Heart left ventricle (tissue), 16 donors: ENCODE measurements around the gene UNC13C. TPM values are rescaled to one million over a fixed set of nuclear protein-coding genes. Genes with fewer than 3 reads are reported as not detected.

Experiments
- ATAC-seq, 4 donors: fragments of 200-7000 bp; cut with Tn5 transposase; one replicate each; pipeline ENCODE4 v1.9.1; 2020 to 2022; ENCODE audit warnings: moderate library complexity in 4 of 4, mild to moderate bottlenecking in 3 of 4, moderate number of reproducible peaks in 1 of 4
- DNase-seq, 5 donors: peaks; one replicate each; pipeline ENCODE4 v3.0.0-alpha.2; 2020
- H3K27ac ChIP-seq, 12 donors: fragments of 200-600 bp; sonication (generic) in 4 of 12; one replicate each; pipeline versions ENCODE4 v1.5.0 to v1.8.0; 2016 to 2022; ENCODE audit warnings: mild to moderate bottlenecking in 2 of 12
- H3K27me3 ChIP-seq, 9 donors: fragments of 200-600 bp; sonication (generic) in 2 of 9; one replicate each; pipeline versions ENCODE4 v1.5.1 to v1.8.0; 2016 to 2022; ENCODE audit warnings: mild to moderate bottlenecking in 3 of 9
- H3K36me3 ChIP-seq, 9 donors: fragments of 200-600 bp; sonication (generic) in 2 of 9; one replicate each; pipeline versions ENCODE4 v1.5.0 to v1.8.0; 2018 to 2022; ENCODE audit warnings: mild to moderate bottlenecking in 2 of 9
- H3K4me1 ChIP-seq, 12 donors: fragments of 200-600 bp; sonication (generic) in 4 of 12; one replicate each; pipeline versions ENCODE4 v1.5.0 to v1.8.0; 2016 to 2022; ENCODE audit warnings: mild to moderate bottlenecking in 3 of 12
- H3K4me3 ChIP-seq, 12 donors: fragments of 200-600 bp; sonication (generic) in 4 of 12; one replicate each; pipeline versions ENCODE4 v1.5.0 to v1.8.0; 2017 to 2022; ENCODE audit warnings: mild to moderate bottlenecking in 9 of 12, moderate library complexity in 4 of 12
- H3K9me3 ChIP-seq, 12 donors: fragments of 200-600 bp; sonication (generic) in 4 of 12; one replicate each; pipeline versions ENCODE4 v1.5.0 to v1.8.0; 2016 to 2022; ENCODE audit warnings: mild to moderate bottlenecking in 1 of 12
- POLR2A ChIP-seq, 2 donors: fragments of 450-650 bp; IDR thresholded peaks; one replicate each; pipeline ENCODE4 v1.6.1; 2017; ENCODE audit warnings: antibody characterized with exemption in 2 of 2, mild to moderate bottlenecking in 2 of 2, moderate library complexity in 2 of 2
- WGBS, 4 donors: extraction: QIAGEN DNeasy Blood & Tissue Kit in 2 of 4; methylation state at CpG; one replicate each; pipeline versions ENCODE4 v1.1.5 to v1.1.7; 2013 to 2018; 5-methylcytosine and 5-hydroxymethylcytosine counted together
- intact Hi-C, 10 donors: fragments of 100-400 bp; cut with DNase I; formaldehyde crosslinking; loops; one replicate each; pipeline versions ENCODE4 v1.11.1 to v1.14.2; 2022
- polyA plus RNA-seq, 2 donors: library from polyadenylated mRNA; stranded (reverse); fragments of 200-250 nt; gene quantifications; one replicate each; pipeline ENCODE4 v1.2.3, GENCODE V29; 2013
- total RNA-seq, 9 donors: library from RNA; depleted of rRNA in 2 of 9; stranded (reverse); fragments of >200 nt in 2 of 9; fragmentation: NEBNext Ultra II Directional in 3 of 9; extraction: Animal tissue kit (Norgen Biotek cat#: 25700) in 3 of 9; gene quantifications; one replicate each; pipeline versions ENCODE4 v1.1.0 to v1.2.4, GENCODE V29; 2016 to 2023
- TF ChIP-seq, protein P1 (sequence below), 12 donors: fragments of 200-600 bp; sonication (generic) in 4 of 12; IDR thresholded peaks; one replicate each; pipeline versions ENCODE4 v1.5.0 to v1.8.0; 2018 to 2022; ENCODE audit warnings: antibody characterized with exemption in 12 of 12, mild to moderate bottlenecking in 5 of 12
- donor health status: ischemic (EF 13 %, LVEDD 7.1; RV severe dilation, severe dysfunction).
- donor health status: healthy with polysubstance abuse.
- donor health status: DM: no; HTN: yes; CAD: no.
- donor health status: DM: no; HTN: no; CAD: no.
- donor health status: ischemic (EF 25% LVEDD 6.9; RV normal size, moderate dysfunction).
- donor health status: ischemic (EF 25% LVEDD 5.7; RV mildly dilated, moderate dysfunction).
- donor health status: healthy.
- donor health status: DM: yes; HTN: yes; CAD: no.
- donor health status: ischemic (EF 35%, LVEDD 5.7; RV mildly dilated, moderate dysfunction).
- donor health status: nonischemic (EF 11% LVEDD 7.7; RV severe dilation, severe dysfunction).
- donor health status: DM: yes; HTN: yes; CAD: no.
- donor health status: PGD.
- donor health status: ischemic (EF 29% LVEDD 5.4; RV normal size, mild dysfunction).
- donor health status: nonischemic (EF 23%, LVEDD 6.1; RV moderate dilation, normal function).

Gene UNC13C
- total and polyA plus RNA-seq, 11 donors: 0.07 to 0.71 (median 0.39) TPM; not detected in 5

DNA sequence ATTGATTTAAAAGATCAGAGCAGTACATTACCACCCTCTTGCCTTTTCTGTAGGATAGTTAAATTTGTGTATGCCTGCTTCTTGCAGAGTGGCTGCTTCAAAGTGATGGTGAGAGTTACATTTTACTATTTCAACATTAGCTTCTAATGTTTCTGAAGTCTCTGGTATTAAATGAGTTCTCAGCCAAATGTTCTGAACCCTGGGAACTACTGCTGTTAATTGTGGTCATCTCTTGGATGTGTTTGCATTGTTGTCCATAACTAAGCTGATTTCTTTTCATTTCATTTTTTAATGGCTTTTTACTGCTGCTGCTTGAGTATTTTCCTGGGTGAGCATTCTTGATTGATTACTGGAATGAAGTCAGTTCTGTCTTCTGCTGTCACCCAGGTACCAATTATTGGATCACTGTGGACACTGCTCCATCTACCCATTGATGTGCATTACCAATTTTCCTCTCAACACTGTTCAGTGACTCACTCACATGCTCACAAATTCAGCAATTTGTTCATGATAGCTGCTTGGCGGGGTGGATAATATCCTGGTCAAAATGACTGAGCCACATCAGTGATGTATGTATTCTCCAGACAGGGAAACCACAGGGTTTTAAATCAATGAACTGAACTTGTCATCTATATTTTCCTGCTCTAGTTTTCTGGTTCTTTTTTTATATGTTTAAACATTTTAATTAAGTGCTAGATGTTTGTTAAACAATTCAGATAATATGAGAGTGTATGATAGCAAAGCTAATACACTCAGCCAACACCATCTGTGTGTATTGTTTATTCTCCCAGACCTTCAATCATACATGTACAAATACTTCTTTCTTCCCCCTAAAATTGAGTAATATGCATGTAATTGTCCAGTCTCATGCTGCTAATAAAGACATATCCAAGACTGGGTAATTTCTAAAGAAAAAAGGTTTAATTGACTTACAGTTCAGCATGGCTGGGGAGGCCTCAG, 630.9 kb downstream of the UNC13C start:
- no peak for ATAC-seq
- Histone ChIP-seq H3K9me3 (no peaks in the 10 kb centered on the region), H3K36me3 (no peaks in the 10 kb centered on the region), H3K27me3 (no peaks in the 10 kb centered on the region), H3K27ac (no peak overlapping the region), H3K4me1 (no peaks in the 10 kb centered on the region), H3K4me3 (no peak overlapping the region)
- TF ChIP-seq POLR2A (IDR thresholded peaks at IDR 0.05): no peak
- TF ChIP-seq, protein P1, sequence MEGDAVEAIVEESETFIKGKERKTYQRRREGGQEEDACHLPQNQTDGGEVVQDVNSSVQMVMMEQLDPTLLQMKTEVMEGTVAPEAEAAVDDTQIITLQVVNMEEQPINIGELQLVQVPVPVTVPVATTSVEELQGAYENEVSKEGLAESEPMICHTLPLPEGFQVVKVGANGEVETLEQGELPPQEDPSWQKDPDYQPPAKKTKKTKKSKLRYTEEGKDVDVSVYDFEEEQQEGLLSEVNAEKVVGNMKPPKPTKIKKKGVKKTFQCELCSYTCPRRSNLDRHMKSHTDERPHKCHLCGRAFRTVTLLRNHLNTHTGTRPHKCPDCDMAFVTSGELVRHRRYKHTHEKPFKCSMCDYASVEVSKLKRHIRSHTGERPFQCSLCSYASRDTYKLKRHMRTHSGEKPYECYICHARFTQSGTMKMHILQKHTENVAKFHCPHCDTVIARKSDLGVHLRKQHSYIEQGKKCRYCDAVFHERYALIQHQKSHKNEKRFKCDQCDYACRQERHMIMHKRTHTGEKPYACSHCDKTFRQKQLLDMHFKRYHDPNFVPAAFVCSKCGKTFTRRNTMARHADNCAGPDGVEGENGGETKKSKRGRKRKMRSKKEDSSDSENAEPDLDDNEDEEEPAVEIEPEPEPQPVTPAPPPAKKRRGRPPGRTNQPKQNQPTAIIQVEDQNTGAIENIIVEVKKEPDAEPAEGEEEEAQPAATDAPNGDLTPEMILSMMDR (IDR thresholded peaks at IDR 0.05): no peak
- 71 to 92% (median 84%) methylated on average over 1 of the region's 1 CpG for WGBS, 4 donors
- intact Hi-C loops: no loop called here
- DNase-seq: no peak

DNA sequence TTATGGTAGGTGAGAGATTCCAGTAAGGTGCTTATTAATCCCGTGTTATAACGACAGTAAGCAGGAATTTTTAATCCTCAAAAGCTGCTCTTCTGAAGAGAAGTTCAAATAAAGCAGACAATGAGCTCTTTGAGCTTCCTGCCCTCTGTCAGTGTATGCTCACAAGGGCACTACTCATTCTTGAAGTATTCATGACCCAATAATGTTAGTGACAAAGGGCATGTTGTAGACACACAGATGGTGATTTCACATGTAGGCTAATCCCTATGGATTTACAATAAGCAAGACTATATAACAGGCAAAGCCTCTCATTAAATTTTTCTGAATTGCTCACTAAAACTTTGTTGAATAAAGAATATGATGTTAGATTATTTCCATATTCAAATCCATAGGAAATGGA, 639.9 kb downstream of the UNC13C start:
- Histone ChIP-seq H3K9me3 (no peaks in the 10 kb centered on the region), H3K4me3 (no peak overlapping the region), H3K36me3 (no peaks in the 10 kb centered on the region), H3K27me3 (no peaks in the 10 kb centered on the region), H3K27ac (no peak overlapping the region), H3K4me1 (no peaks in the 10 kb centered on the region)
- no peak for DNase-seq
- TF ChIP-seq, protein P1 (IDR thresholded peaks at IDR 0.05): no peak
- no peak for TF ChIP-seq POLR2A (IDR thresholded peaks at IDR 0.05)
- ATAC-seq: no peak
- intact Hi-C loops: no loop called here
- 66 to 77% (median 71%) methylated on average over 2 of the region's 2 CpGs for WGBS, 4 donors

DNA sequence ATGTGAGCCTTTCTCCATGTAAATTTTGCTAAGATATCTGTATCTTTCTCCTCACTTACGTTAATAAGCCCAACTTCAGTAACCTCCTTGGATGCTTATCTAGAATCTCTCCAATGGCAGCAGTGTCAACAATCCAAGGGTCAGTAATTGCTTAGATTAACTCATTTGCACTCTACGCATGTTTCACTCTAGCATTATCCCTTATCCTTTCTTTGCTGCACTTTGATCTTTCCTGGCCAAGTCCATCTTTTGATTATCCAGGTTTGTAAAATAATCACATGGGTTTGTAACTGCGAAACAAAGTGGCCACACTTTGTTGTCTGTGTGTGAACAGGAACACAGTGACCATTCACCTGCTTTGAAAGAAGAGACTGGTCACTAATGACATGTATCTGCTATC, 640.9 kb downstream of the UNC13C start:
- ATAC-seq: no peak
- Histone ChIP-seq H3K27ac (no peak overlapping the region), H3K4me1 (no peaks in the 10 kb centered on the region), H3K27me3 (no peaks in the 10 kb centered on the region), H3K9me3 (no peaks in the 10 kb centered on the region), H3K36me3 (no peaks in the 10 kb centered on the region), H3K4me3 (no peak overlapping the region)
- intact Hi-C loops: no loop called here
- 60 to 77% (median 75%) methylated on average over 3 of the region's 3 CpGs for WGBS, 4 donors
- DNase-seq: no peak
- TF ChIP-seq, protein P1 (IDR thresholded peaks at IDR 0.05): no peak
- TF ChIP-seq POLR2A (IDR thresholded peaks at IDR 0.05): no peak

DNA sequence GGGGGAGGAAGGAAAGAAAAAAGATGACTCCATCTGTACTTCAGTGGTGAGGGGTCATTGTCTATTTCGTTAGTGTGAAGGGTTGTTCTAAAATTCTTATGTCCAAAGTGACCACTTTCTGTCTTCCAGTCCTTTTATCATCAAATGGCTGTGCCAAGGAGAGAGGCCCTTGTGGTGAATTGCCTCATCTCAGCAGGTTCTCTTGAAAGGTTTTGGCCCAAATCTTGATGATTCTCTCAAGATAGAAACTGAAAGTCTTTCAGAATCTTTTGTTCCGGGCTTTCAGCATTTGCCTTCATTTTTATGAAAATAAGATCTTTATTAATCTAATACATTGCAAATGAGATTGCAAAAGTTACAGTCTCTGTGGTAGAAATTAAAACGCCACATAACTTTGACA, 642.7 kb downstream of the UNC13C start:
- WGBS, 4 donors: 75 to 78% (median 77%) methylated on average over 3 of the region's 3 CpGs
- Histone ChIP-seq H3K9me3 (no peaks in the 10 kb centered on the region), H3K36me3 (no peaks in the 10 kb centered on the region), H3K27ac (no peak overlapping the region), H3K27me3 (no peaks in the 10 kb centered on the region), H3K4me3 (no peak overlapping the region), H3K4me1 (no peaks in the 10 kb centered on the region)
- ATAC-seq: no peak
- no peak for DNase-seq
- intact Hi-C loops: no loop called here
- no peak for TF ChIP-seq POLR2A (IDR thresholded peaks at IDR 0.05)
- TF ChIP-seq, protein P1 (IDR thresholded peaks at IDR 0.05): no peak
